T-helper 2 cell treated with Interferon-gamma antibody and Interleukin-4, amounts not matched to agents 100 ng/mL and 5 ng/mL, for 36 hours (primary cell): Measurements from ENCODE around the gene CACNA1C. TPM values are rescaled to one million over a fixed set of nuclear protein-coding genes. Genes with fewer than 3 reads are reported as not detected.

Experiments
- intact Hi-C: fragments of 100-400 bp; cut with micrococcal nuclease; formaldehyde crosslinking; loops from one replicate; pipeline ENCODE4 v1.15.1; 2023
- total RNA-seq: library from RNA; stranded (reverse); gene quantifications from 2 replicates; pipeline ENCODE4 v1.2.3, GENCODE V29; 2022

Gene CACNA1C
- total RNA-seq, 1 donor from 2014 or later = 0.09 TPM

- intact Hi-C loops = no loop called here
Observed at GRCh38 chr12:2608608-2608945, 555.8 kb downstream of the CACNA1C start.

GRCh38 chr12:2609020-2609419 lies 556.2 kb downstream of the CACNA1C start:
- intact Hi-C loops = no loop called here

- intact Hi-C loops = no loop called here
Observed at GRCh38 chr12:2610358-2610757, 557.6 kb downstream of the CACNA1C start.

- intact Hi-C loops = no loop called here
Observed at GRCh38 chr12:2613326-2614073, 560.7 kb downstream of the CACNA1C start.

GRCh38 chr12:2614341-2614740 lies 561.6 kb downstream of the CACNA1C start:
- intact Hi-C loops = no loop called here

GRCh38 chr12:2615665-2616402 lies 563.0 kb downstream of the CACNA1C start:
- intact Hi-C loops = no loop called here

- intact Hi-C loops = no loop called here
Observed at GRCh38 chr12:2616763-2617162, 564.0 kb downstream of the CACNA1C start.

GRCh38 chr12:2617365-2617764 lies 564.6 kb downstream of the CACNA1C start:
- intact Hi-C loops = no loop called here

- intact Hi-C loops = no loop called here
Observed at GRCh38 chr12:2618291-2618995, 565.7 kb downstream of the CACNA1C start.

GRCh38 chr12:2619136-2619535 lies 566.3 kb downstream of the CACNA1C start:
- intact Hi-C loops = no loop called here

GRCh38 chr12:2622460-2622859 lies 569.7 kb downstream of the CACNA1C start:
- intact Hi-C loops = no loop called here

- intact Hi-C loops = no loop called here
Observed at GRCh38 chr12:2623472-2623871, 570.7 kb downstream of the CACNA1C start.

- intact Hi-C loops = no loop called here
Observed at GRCh38 chr12:2624543-2625288, 571.9 kb downstream of the CACNA1C start.

- intact Hi-C loops = no loop called here
Observed at GRCh38 chr12:2625289-2625612, 572.5 kb downstream of the CACNA1C start.

GRCh38 chr12:2627076-2627834 lies 574.5 kb downstream of the CACNA1C start:
- intact Hi-C loops = no loop called here

- intact Hi-C loops = no loop called here
Observed at GRCh38 chr12:2627835-2628191, 575.0 kb downstream of the CACNA1C start.

GRCh38 chr12:2628401-2628800 lies 575.6 kb downstream of the CACNA1C start:
- intact Hi-C loops = no loop called here

GRCh38 chr12:2629051-2629450 lies 576.3 kb downstream of the CACNA1C start:
- intact Hi-C loops = no loop called here

GRCh38 chr12:2631653-2632350 lies 579.0 kb downstream of the CACNA1C start:
- intact Hi-C loops = no loop called here

- intact Hi-C loops = no loop called here
Observed at GRCh38 chr12:2633176-2633824, 580.5 kb downstream of the CACNA1C start.
